ENCODE data around the gene KRTAP10-1. TPM values are rescaled to one million over a fixed set of nuclear protein-coding genes. Genes with fewer than 3 reads are reported as not detected.

KRTAP10-1 gene
- total RNA-seq, 1 experiment from 2014 or later: not detected

- TF ChIP-seq CTCF (conservative IDR thresholded peaks at IDR 0.05; ENCODE audit: low read depth, low read length): no peak
- TF ChIP-seq EZH2phosphoT487 (IDR thresholded peaks at IDR 0.05; ENCODE audit: borderline replicate concordance, low read length): no peak
- no peak for TF ChIP-seq EZH2 (IDR thresholded peaks at IDR 0.05; ENCODE audit: low read length, unreplicated experiment)
- POLR2A ChIA-PET (ENCODE audit: unreplicated experiment): no interaction called here
- H2AFZ ChIP-seq (ENCODE audit: low read length): no peak overlapping the region
These were observed 33.4 kb downstream of the KRTAP10-1 start for GRCh38 chr21:44506279-44507255.

GRCh38 chr21:44505673-44506278, 34.2 kb downstream of the KRTAP10-1 start:
- Histone ChIP-seq H3K36me3 (ENCODE audit: low read depth, low read length) (no peaks in the 10 kb centered on the region), H3K4me1 (ENCODE audit: insufficient read depth, low read length) (peaks cover 7% of the 10 kb centered on the region; the same call in 1 of the 2 replicates), H3K9me2 (replicated peaks; ENCODE audit: low read length) (no peaks in the 10 kb centered on the region), H3K27me3 (ENCODE audit: low read length) (no peaks in the 10 kb centered on the region), H3K79me2 (ENCODE audit: low read length) (no peaks in the 10 kb centered on the region), H3K27ac (ENCODE audit: low read length) (no peak overlapping the region), H3K9ac (ENCODE audit: low read length) (no peak overlapping the region), H4K20me1 (ENCODE audit: low read length) (no peaks in the 10 kb centered on the region), H3K4me2 (ENCODE audit: low read length) (no peak overlapping the region), H2AFZ (ENCODE audit: low read length) (peak overlapping the region; percentile 30; the same call in 1 of the 2 replicates), H3K4me3 (ENCODE audit: low read length) (no peak overlapping the region), H3F3A (ENCODE audit: low read length, unreplicated experiment) (no peaks in the 10 kb centered on the region), H3K9me3 (ENCODE audit: low read length) (no peaks in the 10 kb centered on the region)
- CTCF ChIA-PET: no interaction called here
- TF ChIP-seq EZH2 (IDR thresholded peaks at IDR 0.05; ENCODE audit: low read length, unreplicated experiment): no peak
- TF ChIP-seq CTCF (conservative IDR thresholded peaks at IDR 0.05; ENCODE audit: low read depth, low read length): no peak
- no peak for TF ChIP-seq EZH2phosphoT487 (IDR thresholded peaks at IDR 0.05; ENCODE audit: borderline replicate concordance, low read length)
- DNase-seq (peak; percentile 19), ATAC-seq (no peak)
- POLR2A ChIA-PET (ENCODE audit: unreplicated experiment): no interaction called here
- BruUV-seq (replicated peaks): no TSS peak
- intact Hi-C loops (cut with micrococcal nuclease): no loop called here

More at GRCh38 chr21:44506279-44507255, 33.4 kb downstream of the KRTAP10-1 start:
- intact Hi-C loops (cut with micrococcal nuclease): no loop called here
- H3K9me3 ChIP-seq (ENCODE audit: low read length): no peaks in the 10 kb centered on the region
- no peaks in the 10 kb centered on the region for H3K9me2 ChIP-seq (replicated peaks; ENCODE audit: low read length)
- no peaks in the 10 kb centered on the region for H3K79me2 ChIP-seq (ENCODE audit: low read length)
- H3K4me1 ChIP-seq (ENCODE audit: insufficient read depth, low read length): peaks cover 11% of the 10 kb centered on the region; the same call in 1 of the 2 replicates
- H4K20me1 ChIP-seq (ENCODE audit: low read length): no peaks in the 10 kb centered on the region
- no peaks in the 10 kb centered on the region for H3K27me3 ChIP-seq (ENCODE audit: low read length)
- no peak overlapping the region for H3K4me2 ChIP-seq (ENCODE audit: low read length)
- no TSS peak for BruUV-seq (replicated peaks)
- H3K27ac ChIP-seq (ENCODE audit: low read length): no peak overlapping the region
- ATAC-seq (no peak), DNase-seq (no peak)
- no peaks in the 10 kb centered on the region for H3K36me3 ChIP-seq (ENCODE audit: low read depth, low read length)
- no peak overlapping the region for H3K4me3 ChIP-seq (ENCODE audit: low read length)
- H3K9ac ChIP-seq (ENCODE audit: low read length): no peak overlapping the region
- CTCF ChIA-PET: no interaction called here
- no peaks in the 10 kb centered on the region for H3F3A ChIP-seq (ENCODE audit: low read length, unreplicated experiment)
